Spleen (tissue), 11 donors: ENCODE data around the gene ROBO1. TPM values are rescaled to one million over a fixed set of nuclear protein-coding genes. Genes with fewer than 3 reads are reported as not detected.
"Not testable (repeated sequence)": the region's sequence is repeated elsewhere in the genome, so short reads cannot be mapped to it uniquely, and the experiment has no call there.

ENCODE experiments used
- DNase-seq: peaks from one replicate; pipeline ENCODE4 v3.0.0-alpha.2; 2020
- H3K27ac ChIP-seq, 8 donors: fragments of 200-600 bp; sonication (generic) in 7 of 8; 1 replicate in 4 of 8; 2 replicates in 4 of 8; pipeline versions ENCODE4 v1.5.0 to v1.8.0; 2016 to 2021; ENCODE audit warnings: inconsistent platforms in 4 of 8, mild to moderate bottlenecking in 4 of 8, moderate library complexity in 1 of 8
- H3K27me3 ChIP-seq, 7 donors: fragments of 200-600 bp; sonication (generic) in 6 of 7; replicated peaks in 1 of 7; 1 replicate in 4 of 7; 2 replicates in 3 of 7; pipeline versions ENCODE4 v1.5.0 to v1.8.0; 2016 to 2021; ENCODE audit warnings: inconsistent platforms in 3 of 7, mild to moderate bottlenecking in 1 of 7
- H3K36me3 ChIP-seq, 6 donors: fragments of 200-600 bp; sonication (generic) in 5 of 6; 1 replicate in 4 of 6; 2 replicates in 2 of 6; pipeline versions ENCODE4 v1.5.0 to v1.8.0; 2016 to 2021; ENCODE audit warnings: inconsistent platforms in 2 of 6
- H3K4me1 ChIP-seq, 6 donors: fragments of 200-600 bp; sonication (generic) in 5 of 6; 1 replicate in 3 of 6; 2 replicates in 3 of 6; pipeline versions ENCODE4 v1.5.0 to v1.8.0; 2016 to 2021; ENCODE audit warnings: inconsistent platforms in 3 of 6
- H3K4me3 ChIP-seq, 8 donors: fragments of 200-600 bp; sonication (generic) in 7 of 8; 1 replicate in 4 of 8; 2 replicates in 4 of 8; pipeline versions ENCODE4 v1.5.0 to v1.8.0; 2016 to 2021; ENCODE audit warnings: inconsistent platforms in 4 of 8, mild to moderate bottlenecking in 4 of 8, moderate library complexity in 2 of 8
- H3K9me3 ChIP-seq, 8 donors: fragments of 200-600 bp; sonication (generic) in 7 of 8; 1 replicate in 4 of 8; 2 replicates in 4 of 8; pipeline versions ENCODE4 v1.5.0 to v1.8.0; 2016 to 2021; ENCODE audit warnings: inconsistent platforms in 4 of 8
- POLR2A ChIP-seq, 3 donors: fragments of 450-650 bp; IDR thresholded peaks; one replicate each; pipeline ENCODE4 v1.5.1; 2017; ENCODE audit warnings: antibody characterized with exemption in 3 of 3, mild to moderate bottlenecking in 1 of 3
- POLR2AphosphoS5 ChIP-seq, 3 donors: sonication (generic); formaldehyde crosslinking; IDR thresholded peaks; one replicate each; pipeline ENCODE4 v1.5.1; 2017; ENCODE audit warnings: antibody characterized with exemption in 3 of 3
- WGBS, 5 donors: extraction: QIAGEN DNeasy Blood & Tissue Kit in 3 of 5; methylation state at CpG; one replicate each; pipeline versions ENCODE4 v1.1.5 to v1.1.7; 2013 to 2018; 5-methylcytosine and 5-hydroxymethylcytosine counted together
- intact Hi-C: fragments of 100-400 bp; cut with DNase I; formaldehyde crosslinking; loops from one replicate; pipeline ENCODE4 v1.15.0; 2023; ENCODE audit warnings: low total_unique reads
- polyA plus RNA-seq, 3 donors: library from polyadenylated mRNA; stranded (reverse); fragments of 200-250 nt; gene quantifications; one replicate each; pipeline ENCODE4 v1.2.1, GENCODE V29; 2013
- total RNA-seq, 7 donors: library from RNA; depleted of rRNA in 3 of 7; stranded (reverse); fragments of >200 nt in 3 of 7; fragmentation: NEBNext Ultra II Directional in 4 of 7; extraction: Animal tissue kit (Norgen Biotek cat#: 25700) in 4 of 7; gene quantifications; one replicate each; pipeline versions ENCODE4 v1.1.0 to v1.2.1, GENCODE V29; 2016 to 2021
- TF ChIP-seq, protein P1 (sequence below), 11 experiments: fragments of 200-600 bp in 7 of 11; fragments of 450-650 bp in 4 of 11; sonication (generic) in 4 of 11; IDR thresholded peaks in 8 of 11; conservative IDR thresholded peaks in 3 of 11; 1 replicate in 7 of 11; 2 replicates in 4 of 11; pipeline versions ENCODE4 v1.4.0 to v1.8.0; 2016 to 2021; ENCODE audit warnings: antibody characterized with exemption in 11 of 11, inconsistent platforms in 4 of 11, mild to moderate bottlenecking in 1 of 11
- donor health status: healthy with polysubstance abuse.
- donor health status: DM: no; HTN: no; CAD: no; lungs with moderate emphysema.
- donor health status: DM: no; HTN: no; CAD: no.
- donor health status: Bipolar disorder and iron deficiency.
- donor health status: healthy.
- donor health status: DM: no; HTN: no; CAD: no.
- donor health status: DM: yes; HTN: yes; CAD: no.

ROBO1 gene
- total and polyA plus RNA-seq, 10 donors = 3.4 to 37.3 (median 26.0) TPM

- no peak for TF ChIP-seq POLR2AphosphoS5 (IDR thresholded peaks at IDR 0.05)
- no peak for TF ChIP-seq POLR2A (IDR thresholded peaks at IDR 0.05)
- TF ChIP-seq, protein P1, sequence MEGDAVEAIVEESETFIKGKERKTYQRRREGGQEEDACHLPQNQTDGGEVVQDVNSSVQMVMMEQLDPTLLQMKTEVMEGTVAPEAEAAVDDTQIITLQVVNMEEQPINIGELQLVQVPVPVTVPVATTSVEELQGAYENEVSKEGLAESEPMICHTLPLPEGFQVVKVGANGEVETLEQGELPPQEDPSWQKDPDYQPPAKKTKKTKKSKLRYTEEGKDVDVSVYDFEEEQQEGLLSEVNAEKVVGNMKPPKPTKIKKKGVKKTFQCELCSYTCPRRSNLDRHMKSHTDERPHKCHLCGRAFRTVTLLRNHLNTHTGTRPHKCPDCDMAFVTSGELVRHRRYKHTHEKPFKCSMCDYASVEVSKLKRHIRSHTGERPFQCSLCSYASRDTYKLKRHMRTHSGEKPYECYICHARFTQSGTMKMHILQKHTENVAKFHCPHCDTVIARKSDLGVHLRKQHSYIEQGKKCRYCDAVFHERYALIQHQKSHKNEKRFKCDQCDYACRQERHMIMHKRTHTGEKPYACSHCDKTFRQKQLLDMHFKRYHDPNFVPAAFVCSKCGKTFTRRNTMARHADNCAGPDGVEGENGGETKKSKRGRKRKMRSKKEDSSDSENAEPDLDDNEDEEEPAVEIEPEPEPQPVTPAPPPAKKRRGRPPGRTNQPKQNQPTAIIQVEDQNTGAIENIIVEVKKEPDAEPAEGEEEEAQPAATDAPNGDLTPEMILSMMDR (IDR thresholded peaks at IDR 0.05 in 8 of 11, conservative IDR thresholded peaks at IDR 0.05 in 3 of 11) = no peak
- 81 to 91% (median 85%) methylated on average over 3 of the region's 3 CpGs for WGBS, 5 donors
- Histone ChIP-seq H3K4me1 (no peaks in the 10 kb centered on the region), H3K27ac (no peak overlapping the region), H3K4me3 (no peak overlapping the region), H3K9me3 (peaks cover 0 to 3% (median 0%) of the 10 kb centered on the region in 8 donors), H3K36me3 (no peaks in the 10 kb centered on the region), H3K27me3 (no peaks in the 10 kb centered on the region)
- intact Hi-C loops = no loop called here
- no peak for DNase-seq
Observed at GRCh38 chr3:79326642-79327041, 441.2 kb downstream of the ROBO1 start.

DNA sequence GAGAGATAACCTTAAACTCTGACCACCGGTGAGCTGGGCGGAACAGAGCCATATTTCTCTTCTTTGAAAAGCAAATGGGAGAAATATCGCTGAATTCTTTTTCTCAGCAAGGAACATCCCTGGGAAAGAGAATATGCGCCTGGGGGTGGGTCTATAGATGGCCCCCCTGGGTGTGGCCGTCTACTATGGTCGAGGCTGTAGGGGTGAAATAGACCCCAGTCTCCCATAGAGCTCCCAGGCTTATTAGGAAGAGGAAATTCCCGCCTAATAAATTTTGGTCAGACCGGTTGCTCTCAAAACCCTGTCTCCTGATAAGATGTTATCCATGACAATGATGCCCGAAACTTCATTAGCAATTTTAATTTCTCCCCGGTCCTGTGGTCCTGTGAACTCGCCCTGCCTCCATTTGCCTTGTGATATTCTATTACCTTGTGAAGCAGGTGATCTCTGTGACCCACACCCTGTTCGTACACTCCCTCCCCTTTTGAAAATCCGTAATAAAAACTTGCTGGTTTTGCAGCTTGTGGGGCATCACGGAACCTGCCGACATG, 441.9 kb downstream of the ROBO1 start:
- intact Hi-C loops, H3K9me3 ChIP-seq, H3K27me3 ChIP-seq, H3K36me3 ChIP-seq, H3K4me3 ChIP-seq, H3K27ac ChIP-seq, DNase-seq, H3K4me1 ChIP-seq: not testable (repeated sequence)
- WGBS, 5 donors = 74 to 87% (median 84%) methylated on average over 15 of the region's 15 CpGs

DNA sequence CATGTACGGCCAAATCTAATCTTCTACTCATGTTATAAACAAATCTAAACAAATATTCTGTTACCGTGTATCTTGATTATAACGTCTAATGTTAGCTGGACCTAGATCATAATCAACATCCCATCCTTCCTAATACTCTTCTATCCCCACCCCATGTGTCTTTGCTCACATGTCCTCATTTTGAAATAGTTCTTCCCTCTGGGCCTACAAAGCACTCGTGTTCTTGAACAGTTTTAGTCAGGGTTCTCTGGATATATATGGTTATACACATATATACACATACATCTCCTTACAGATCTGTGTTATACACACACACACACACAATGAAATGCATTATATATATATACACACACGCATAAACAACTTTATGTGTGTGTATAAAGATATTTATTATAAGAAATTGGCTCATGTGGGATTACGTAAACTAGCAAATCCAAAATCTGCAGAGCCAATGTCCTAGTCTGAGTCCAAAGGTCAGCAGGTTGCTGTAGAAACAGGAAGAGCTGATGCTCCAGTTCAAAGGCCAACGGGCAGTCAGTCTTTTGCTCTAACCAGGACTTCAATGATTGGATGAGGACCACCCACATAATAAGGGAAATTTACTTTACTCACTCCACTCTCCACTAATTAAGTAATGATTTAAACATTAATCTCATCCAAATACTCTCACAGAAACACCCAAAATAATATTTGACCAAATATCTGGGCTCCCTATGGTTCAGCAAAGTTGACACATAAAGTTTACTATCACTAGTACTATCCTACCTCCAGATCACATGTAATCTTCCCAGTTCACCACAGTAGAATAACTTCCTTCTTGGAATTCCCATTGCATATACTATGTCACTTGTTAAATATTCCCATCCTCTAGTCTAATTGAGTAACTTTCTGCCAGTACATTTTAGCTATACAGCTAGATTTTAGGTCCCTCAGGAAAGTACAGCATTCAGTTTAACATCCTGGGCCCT, 450.0 kb downstream of the ROBO1 start:
- Histone ChIP-seq H3K4me1 (no peaks in the 10 kb centered on the region), H3K4me3 (no peak overlapping the region), H3K27ac (no peak overlapping the region), H3K27me3 (no peaks in the 10 kb centered on the region), H3K36me3 (no peaks in the 10 kb centered on the region), H3K9me3 (no peaks in the 10 kb centered on the region)
- 80 to 89% (median 85%) methylated on average over 7 of the region's 7 CpGs for WGBS, 5 donors
- TF ChIP-seq, protein P1 (IDR thresholded peaks at IDR 0.05 in 8 of 11, conservative IDR thresholded peaks at IDR 0.05 in 3 of 11) = no peak
- TF ChIP-seq POLR2A (IDR thresholded peaks at IDR 0.05) = no peak
- no peak for TF ChIP-seq POLR2AphosphoS5 (IDR thresholded peaks at IDR 0.05)
- no peak for DNase-seq
- intact Hi-C loops = no loop called here

- Histone ChIP-seq H3K27me3 (no peaks in the 10 kb centered on the region), H3K9me3 (no peaks in the 10 kb centered on the region), H3K27ac (no peak overlapping the region), H3K4me3 (no peak overlapping the region), H3K36me3 (no peaks in the 10 kb centered on the region), H3K4me1 (no peaks in the 10 kb centered on the region)
- TF ChIP-seq POLR2A (IDR thresholded peaks at IDR 0.05) (no peak), POLR2AphosphoS5 (IDR thresholded peaks at IDR 0.05) (no peak)
- TF ChIP-seq, protein P1 (IDR thresholded peaks at IDR 0.05 in 8 of 11, conservative IDR thresholded peaks at IDR 0.05 in 3 of 11) = no peak
- DNase-seq = no peak
- intact Hi-C loops = no loop called here
- WGBS, 5 donors = 63 to 85% (median 75%) methylated on average over 2 of the region's 2 CpGs
Observed at GRCh38 chr3:79314962-79315361, 452.8 kb downstream of the ROBO1 start.
